GM13977 (cell line): Measurements from ENCODE around the gene ZNF443.
"Not testable (repeated sequence)": the region's sequence is repeated elsewhere in the genome, so short reads cannot be mapped to it uniquely, and the experiment has no call there.

Experiments used
- DNase-seq: peaks from one replicate; pipeline ENCODE4 v3.0.0; 2012; ENCODE audit warnings: low spot score
- in situ Hi-C: fragments of 300-500 bp; cut with MboI; formaldehyde crosslinking; loops from one replicate; pipeline ENCODE4 v1.12.0; 2022; ENCODE audit warnings: low sequenced_read_pairs, low pct_unique_long_range_greater_than_20kb, mixed read lengths, inconsistent platforms; ENCODE audit not compliant: unreplicated experiment
- TF ChIP-seq, protein P1 (sequence below): IDR thresholded peaks from 2 replicates; pipeline ENCODE4 v1.5.1; 2012; ENCODE audit warnings: mild to moderate bottlenecking, control low read depth; ENCODE audit not compliant: insufficient read depth; ENCODE audit errors: extremely low read depth, missing control alignments

The ZNF443 gene

GRCh38 chr19:12450844-12451243 lies 10.0 kb upstream of the ZNF443 start:
- no peak for DNase-seq
- TF ChIP-seq, protein P1, sequence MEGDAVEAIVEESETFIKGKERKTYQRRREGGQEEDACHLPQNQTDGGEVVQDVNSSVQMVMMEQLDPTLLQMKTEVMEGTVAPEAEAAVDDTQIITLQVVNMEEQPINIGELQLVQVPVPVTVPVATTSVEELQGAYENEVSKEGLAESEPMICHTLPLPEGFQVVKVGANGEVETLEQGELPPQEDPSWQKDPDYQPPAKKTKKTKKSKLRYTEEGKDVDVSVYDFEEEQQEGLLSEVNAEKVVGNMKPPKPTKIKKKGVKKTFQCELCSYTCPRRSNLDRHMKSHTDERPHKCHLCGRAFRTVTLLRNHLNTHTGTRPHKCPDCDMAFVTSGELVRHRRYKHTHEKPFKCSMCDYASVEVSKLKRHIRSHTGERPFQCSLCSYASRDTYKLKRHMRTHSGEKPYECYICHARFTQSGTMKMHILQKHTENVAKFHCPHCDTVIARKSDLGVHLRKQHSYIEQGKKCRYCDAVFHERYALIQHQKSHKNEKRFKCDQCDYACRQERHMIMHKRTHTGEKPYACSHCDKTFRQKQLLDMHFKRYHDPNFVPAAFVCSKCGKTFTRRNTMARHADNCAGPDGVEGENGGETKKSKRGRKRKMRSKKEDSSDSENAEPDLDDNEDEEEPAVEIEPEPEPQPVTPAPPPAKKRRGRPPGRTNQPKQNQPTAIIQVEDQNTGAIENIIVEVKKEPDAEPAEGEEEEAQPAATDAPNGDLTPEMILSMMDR, result no peak
- in situ Hi-C loops, result no loop called here

GRCh38 chr19:12448808-12449207 lies 8.0 kb upstream of the ZNF443 start:
- in situ Hi-C loops, result no loop called here
- DNase-seq, result no peak
- TF ChIP-seq, protein P1, result no peak

- DNase-seq, in situ Hi-C loops: not testable (repeated sequence)
Measured at GRCh38 chr19:12439686-12440540, 908 bp downstream of the ZNF443 start.

GRCh38 chr19:12430726-12431299 lies 10.0 kb downstream of the ZNF443 start:
- DNase-seq, in situ Hi-C loops: not testable (repeated sequence)

DNA sequence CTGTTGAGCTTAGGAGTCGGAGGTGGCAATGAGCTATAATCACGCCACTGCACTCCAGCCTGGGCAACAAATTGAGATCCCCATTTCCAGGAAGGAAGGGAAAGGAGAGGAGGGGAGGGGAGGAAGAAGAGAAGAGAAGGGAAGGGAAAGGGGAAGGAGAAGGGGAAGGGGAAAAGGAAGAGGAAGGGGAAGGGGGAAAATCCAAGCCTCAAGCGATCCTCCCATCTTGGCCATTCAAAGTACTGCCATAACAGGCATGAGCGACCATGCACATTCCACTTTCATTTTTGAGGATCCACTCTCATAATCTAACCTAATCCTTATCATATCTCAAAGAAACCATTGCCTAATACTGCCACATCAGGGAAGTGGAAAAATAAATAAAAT lies 14.9 kb downstream of the ZNF443 start:
- TF ChIP-seq, protein P1, result no peak
- DNase-seq, result no peak
- in situ Hi-C loops, result no loop called here

DNA sequence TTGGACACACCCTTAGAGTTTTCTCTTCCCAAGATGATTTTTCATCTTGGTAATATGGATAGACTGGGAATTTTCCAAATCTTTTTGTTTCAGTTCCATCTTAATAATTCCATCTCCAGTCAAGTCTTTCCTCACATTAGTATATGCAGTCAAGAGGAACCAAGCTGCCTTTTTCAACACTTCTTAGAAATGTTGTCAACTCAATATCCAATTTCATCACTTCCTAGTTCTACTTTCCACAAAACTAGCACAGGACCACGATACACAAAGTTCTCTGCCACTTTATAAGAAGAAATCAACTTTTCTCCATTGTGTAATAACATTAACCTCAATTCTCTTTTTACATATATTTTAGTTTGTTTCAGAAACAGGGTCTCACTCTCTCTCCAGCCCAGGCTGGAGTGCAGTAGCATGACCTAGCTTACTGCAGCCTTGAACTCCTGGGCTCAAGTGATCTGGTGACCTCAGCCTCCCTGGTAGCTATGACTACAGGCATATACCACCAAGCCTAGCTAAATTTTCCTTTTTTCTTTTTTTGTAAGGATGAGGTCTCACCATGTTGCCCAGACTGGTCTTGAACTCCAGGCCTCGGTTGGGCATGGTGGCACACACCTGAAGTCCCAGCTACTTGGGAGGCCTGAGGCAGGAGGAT lies 15.5 kb downstream of the ZNF443 start:
- DNase-seq, result no peak
- TF ChIP-seq, protein P1, result no peak
- in situ Hi-C loops, result no loop called here

DNA sequence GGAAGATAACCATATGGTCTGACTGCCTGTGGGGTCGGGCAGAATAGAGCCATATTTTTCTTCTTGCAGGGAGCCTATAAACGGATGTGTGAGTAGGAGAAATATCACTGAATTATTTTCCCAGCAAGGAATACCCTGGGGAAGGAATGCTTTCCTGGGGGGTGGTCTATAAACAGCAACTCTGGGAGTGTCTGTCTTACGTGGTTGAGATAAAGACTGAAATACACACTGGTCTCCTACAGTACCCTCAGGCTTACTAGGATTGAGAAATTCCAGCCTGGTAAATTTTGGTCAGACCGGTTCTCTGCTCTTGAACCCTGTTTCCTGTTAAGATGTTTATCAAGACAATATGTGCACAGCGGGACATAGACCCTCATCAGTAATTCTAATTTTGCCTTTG lies 23.5 kb downstream of the ZNF443 start:
- in situ Hi-C loops, DNase-seq: not testable (repeated sequence)

- TF ChIP-seq, protein P1, result no peak
- DNase-seq, result no peak
- in situ Hi-C loops, result no loop called here
Measured at GRCh38 chr19:12411893-12412292, 28.9 kb downstream of the ZNF443 start.
